Esophagus muscularis mucosa (tissue), 4 donors: ENCODE data around the gene C1QA. TPM values are rescaled to one million over a fixed set of nuclear protein-coding genes. Genes with fewer than 3 reads are reported as not detected.

Experiments
- DNase-seq: peaks from one replicate; pipeline ENCODE4 v3.0.0-alpha.2; 2017; ENCODE audit errors: extremely low spot score
- H3K27ac ChIP-seq, 4 donors: fragments of 200-600 bp; sonication (generic); replicated peaks in 1 of 4; 1 replicate in 3 of 4; 2 replicates in 1 of 4; pipeline ENCODE4 v1.5.1; 2016 to 2019; ENCODE audit warnings: mild to moderate bottlenecking in 1 of 4
- H3K27me3 ChIP-seq, 4 donors: fragments of 200-600 bp; sonication (generic); one replicate each; pipeline versions ENCODE4 v1.5.1 to v1.6.0; 2016 to 2019
- H3K36me3 ChIP-seq, 4 donors: fragments of 200-600 bp; sonication (generic); one replicate each; pipeline ENCODE4 v1.5.1; 2016 to 2019
- H3K4me1 ChIP-seq, 4 donors: fragments of 200-600 bp; sonication (generic); one replicate each; pipeline ENCODE4 v1.5.1; 2016 to 2019
- H3K4me3 ChIP-seq, 4 donors: fragments of 200-600 bp; sonication (generic); 1 replicate in 2 of 4; 2 replicates in 2 of 4; pipeline ENCODE4 v1.5.1; 2016 to 2019; ENCODE audit warnings: mild to moderate bottlenecking in 4 of 4, moderate library complexity in 1 of 4
- H3K9me3 ChIP-seq, 4 donors: fragments of 200-600 bp; sonication (generic); 1 replicate in 3 of 4; 2 replicates in 1 of 4; pipeline ENCODE4 v1.5.1; 2016 to 2019
- CTCF ChIP-seq, 3 experiments: fragments of 200-600 bp in 2 of 3; fragments of 450-650 bp in 1 of 3; sonication (generic) in 2 of 3; IDR thresholded peaks; one replicate each; pipeline ENCODE4 v1.5.1; 2017 to 2019; ENCODE audit warnings: antibody characterized with exemption in 3 of 3, mild to moderate bottlenecking in 2 of 3, moderate library complexity in 1 of 3
- EP300 ChIP-seq: sonication (generic); formaldehyde crosslinking; IDR thresholded peaks from one replicate; pipeline ENCODE4 v1.6.1; 2017; ENCODE audit warnings: antibody characterized with exemption
- POLR2A ChIP-seq: fragments of 450-650 bp; IDR thresholded peaks from one replicate; pipeline ENCODE4 v1.6.1; 2017; ENCODE audit warnings: antibody characterized with exemption, moderate library complexity, mild to moderate bottlenecking, low read depth
- POLR2AphosphoS5 ChIP-seq, 2 donors: sonication (generic); formaldehyde crosslinking; IDR thresholded peaks; one replicate each; pipeline ENCODE4 v1.6.1; 2017; ENCODE audit warnings: antibody characterized with exemption in 2 of 2
- WGBS: methylation state at CpG from one replicate; pipeline ENCODE4 v1.1.5; 2018; 5-methylcytosine and 5-hydroxymethylcytosine counted together
- intact Hi-C: fragments of 100-400 bp; cut with DNase I; formaldehyde crosslinking; loops from one replicate; pipeline ENCODE4 v1.15.1; 2023
- total RNA-seq, 4 donors: library from RNA; depleted of rRNA; stranded (reverse); fragments of >200 nt; gene quantifications; one replicate each; pipeline versions ENCODE4 v1.1.0 to v1.2.1, GENCODE V29; 2016

The C1QA gene
- total RNA-seq, 4 donors from 2014 or later, result 132 to 359 (median 164) TPM

- Histone ChIP-seq H3K27ac (no peak overlapping the region), H3K36me3 (no peaks in the 10 kb centered on the region), H3K4me3 (no peak overlapping the region), H3K9me3 (no peaks in the 10 kb centered on the region), H3K27me3 (peaks cover 0 to 53% (median 2%) of the 10 kb centered on the region in 4 donors), H3K4me1 (no peaks in the 10 kb centered on the region)
- no peak for DNase-seq
- whole genome bisulfite sequencing, result 96% methylated on average over 16 of the region's 19 CpGs
- intact Hi-C loops, result no loop called here
- TF ChIP-seq EP300 (no peak), CTCF (IDR thresholded peaks at IDR 0.05) (no peak), POLR2A (no peak), POLR2AphosphoS5 (IDR thresholded peaks at IDR 0.05) (no peak)
These were observed 24.4 kb downstream of the C1QA start for GRCh38 chr1:22660716-22661241.

GRCh38 chr1:22661880-22662279, 25.5 kb downstream of the C1QA start:
- no peaks in the 10 kb centered on the region for H3K9me3 ChIP-seq
- no peak overlapping the region for H3K27ac ChIP-seq
- H3K36me3 ChIP-seq, result no peaks in the 10 kb centered on the region
- no peaks in the 10 kb centered on the region for H3K4me1 ChIP-seq
- H3K27me3 ChIP-seq, result peaks cover 0 to 44% (median 0%) of the 10 kb centered on the region in 4 donors
- no peak for DNase-seq
- intact Hi-C loops, result no loop called here
- WGBS, result 85% methylated on average over 2 of the region's 2 CpGs
- no peak overlapping the region for H3K4me3 ChIP-seq
- no peak for TF ChIP-seq POLR2AphosphoS5 (IDR thresholded peaks at IDR 0.05)
- TF ChIP-seq EP300, result no peak

- intact Hi-C loops, result no loop called here
- H3K27ac ChIP-seq, result no peak overlapping the region
- no peaks in the 10 kb centered on the region for H3K4me1 ChIP-seq
- H3K36me3 ChIP-seq, result no peaks in the 10 kb centered on the region
- peaks cover 0 to 47% (median 0%) of the 10 kb centered on the region in 4 donors for H3K27me3 ChIP-seq
- DNase-seq, result no peak
- no peaks in the 10 kb centered on the region for H3K9me3 ChIP-seq
- H3K4me3 ChIP-seq, result no peak overlapping the region
- 72% methylated on average over 5 of the region's 5 CpGs for WGBS
- TF ChIP-seq POLR2A (no peak), CTCF (IDR thresholded peaks at IDR 0.05) (no peak), POLR2AphosphoS5 (IDR thresholded peaks at IDR 0.05) (no peak), EP300 (no peak)
These were observed 25.9 kb downstream of the C1QA start for GRCh38 chr1:22662318-22662717.

GRCh38 chr1:22662986-22663408, 26.6 kb downstream of the C1QA start:
- Histone ChIP-seq H3K4me3 (no peak overlapping the region), H3K9me3 (no peaks in the 10 kb centered on the region), H3K27ac (no peak overlapping the region), H3K36me3 (no peaks in the 10 kb centered on the region), H3K4me1 (no peaks in the 10 kb centered on the region), H3K27me3 (peaks cover 0 to 44% (median 0%) of the 10 kb centered on the region in 4 donors)
- no peak for DNase-seq
- TF ChIP-seq POLR2AphosphoS5 (IDR thresholded peaks at IDR 0.05) (no peak), CTCF (IDR thresholded peaks at IDR 0.05) (no peak), POLR2A (no peak), EP300 (no peak)
- intact Hi-C loops, result no loop called here
- 86% methylated on average over 8 of the region's 8 CpGs for WGBS

GRCh38 chr1:22665752-22666151, 29.3 kb downstream of the C1QA start:
- 63% methylated on average over 2 of the region's 7 CpGs for WGBS
- no peak for TF ChIP-seq POLR2AphosphoS5 (IDR thresholded peaks at IDR 0.05)
- TF ChIP-seq CTCF (IDR thresholded peaks at IDR 0.05), result no peak
- no peak for TF ChIP-seq POLR2A
- TF ChIP-seq EP300, result no peak
- no peaks in the 10 kb centered on the region for H3K9me3 ChIP-seq
- H3K4me1 ChIP-seq, result no peaks in the 10 kb centered on the region
- H3K4me3 ChIP-seq, result no peak overlapping the region
- intact Hi-C loops, result no loop called here
- no peak overlapping the region for H3K27ac ChIP-seq
- no peaks in the 10 kb centered on the region for H3K36me3 ChIP-seq
- DNase-seq, result no peak
- peaks cover 0 to 38% (median 0%) of the 10 kb centered on the region in 4 donors for H3K27me3 ChIP-seq
